ENCODE data around the gene FOXP1.

DNA sequence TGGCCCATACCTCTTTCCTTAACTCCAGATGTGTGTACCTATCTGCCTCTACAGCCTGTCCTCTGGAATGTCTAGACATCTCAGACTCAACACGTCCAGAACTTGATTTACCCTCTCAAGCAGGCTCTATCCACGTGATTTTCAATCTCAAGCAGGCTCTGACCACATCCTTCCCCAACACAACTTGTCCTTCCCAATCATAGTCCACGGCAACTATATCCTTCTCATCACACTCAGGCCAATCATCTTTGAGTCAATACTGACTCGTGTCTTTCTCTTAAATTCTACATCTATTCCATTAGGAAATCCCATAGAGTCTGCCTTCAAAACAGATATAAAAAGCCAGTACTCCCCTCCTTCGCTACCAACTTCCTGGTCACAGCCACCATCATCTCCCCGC lies 70.4 kb downstream of the FOXP1 start:
- TF ChIP-seq, protein P1, sequence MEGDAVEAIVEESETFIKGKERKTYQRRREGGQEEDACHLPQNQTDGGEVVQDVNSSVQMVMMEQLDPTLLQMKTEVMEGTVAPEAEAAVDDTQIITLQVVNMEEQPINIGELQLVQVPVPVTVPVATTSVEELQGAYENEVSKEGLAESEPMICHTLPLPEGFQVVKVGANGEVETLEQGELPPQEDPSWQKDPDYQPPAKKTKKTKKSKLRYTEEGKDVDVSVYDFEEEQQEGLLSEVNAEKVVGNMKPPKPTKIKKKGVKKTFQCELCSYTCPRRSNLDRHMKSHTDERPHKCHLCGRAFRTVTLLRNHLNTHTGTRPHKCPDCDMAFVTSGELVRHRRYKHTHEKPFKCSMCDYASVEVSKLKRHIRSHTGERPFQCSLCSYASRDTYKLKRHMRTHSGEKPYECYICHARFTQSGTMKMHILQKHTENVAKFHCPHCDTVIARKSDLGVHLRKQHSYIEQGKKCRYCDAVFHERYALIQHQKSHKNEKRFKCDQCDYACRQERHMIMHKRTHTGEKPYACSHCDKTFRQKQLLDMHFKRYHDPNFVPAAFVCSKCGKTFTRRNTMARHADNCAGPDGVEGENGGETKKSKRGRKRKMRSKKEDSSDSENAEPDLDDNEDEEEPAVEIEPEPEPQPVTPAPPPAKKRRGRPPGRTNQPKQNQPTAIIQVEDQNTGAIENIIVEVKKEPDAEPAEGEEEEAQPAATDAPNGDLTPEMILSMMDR (IDR thresholded peaks at IDR 0.05; ENCODE audit: low read depth, low read length, missing input control), result no peak
- TF ChIP-seq, protein P2, sequence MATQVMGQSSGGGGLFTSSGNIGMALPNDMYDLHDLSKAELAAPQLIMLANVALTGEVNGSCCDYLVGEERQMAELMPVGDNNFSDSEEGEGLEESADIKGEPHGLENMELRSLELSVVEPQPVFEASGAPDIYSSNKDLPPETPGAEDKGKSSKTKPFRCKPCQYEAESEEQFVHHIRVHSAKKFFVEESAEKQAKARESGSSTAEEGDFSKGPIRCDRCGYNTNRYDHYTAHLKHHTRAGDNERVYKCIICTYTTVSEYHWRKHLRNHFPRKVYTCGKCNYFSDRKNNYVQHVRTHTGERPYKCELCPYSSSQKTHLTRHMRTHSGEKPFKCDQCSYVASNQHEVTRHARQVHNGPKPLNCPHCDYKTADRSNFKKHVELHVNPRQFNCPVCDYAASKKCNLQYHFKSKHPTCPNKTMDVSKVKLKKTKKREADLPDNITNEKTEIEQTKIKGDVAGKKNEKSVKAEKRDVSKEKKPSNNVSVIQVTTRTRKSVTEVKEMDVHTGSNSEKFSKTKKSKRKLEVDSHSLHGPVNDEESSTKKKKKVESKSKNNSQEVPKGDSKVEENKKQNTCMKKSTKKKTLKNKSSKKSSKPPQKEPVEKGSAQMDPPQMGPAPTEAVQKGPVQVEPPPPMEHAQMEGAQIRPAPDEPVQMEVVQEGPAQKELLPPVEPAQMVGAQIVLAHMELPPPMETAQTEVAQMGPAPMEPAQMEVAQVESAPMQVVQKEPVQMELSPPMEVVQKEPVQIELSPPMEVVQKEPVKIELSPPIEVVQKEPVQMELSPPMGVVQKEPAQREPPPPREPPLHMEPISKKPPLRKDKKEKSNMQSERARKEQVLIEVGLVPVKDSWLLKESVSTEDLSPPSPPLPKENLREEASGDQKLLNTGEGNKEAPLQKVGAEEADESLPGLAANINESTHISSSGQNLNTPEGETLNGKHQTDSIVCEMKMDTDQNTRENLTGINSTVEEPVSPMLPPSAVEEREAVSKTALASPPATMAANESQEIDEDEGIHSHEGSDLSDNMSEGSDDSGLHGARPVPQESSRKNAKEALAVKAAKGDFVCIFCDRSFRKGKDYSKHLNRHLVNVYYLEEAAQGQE (IDR thresholded peaks at IDR 0.05), result no peak
- TF ChIP-seq EGR1 (IDR thresholded peaks at IDR 0.05; ENCODE audit: low read depth in 2 of 2), result no peak
- TF ChIP-seq RAD21 (IDR thresholded peaks at IDR 0.05), result no peak
- no peak for TF ChIP-seq GABPA (IDR thresholded peaks at IDR 0.05 in 1 of 2, conservative IDR thresholded peaks at IDR 0.05 in 1 of 2)
- no peak for TF ChIP-seq RXRA (IDR thresholded peaks at IDR 0.05)
- TF ChIP-seq, protein P3, sequence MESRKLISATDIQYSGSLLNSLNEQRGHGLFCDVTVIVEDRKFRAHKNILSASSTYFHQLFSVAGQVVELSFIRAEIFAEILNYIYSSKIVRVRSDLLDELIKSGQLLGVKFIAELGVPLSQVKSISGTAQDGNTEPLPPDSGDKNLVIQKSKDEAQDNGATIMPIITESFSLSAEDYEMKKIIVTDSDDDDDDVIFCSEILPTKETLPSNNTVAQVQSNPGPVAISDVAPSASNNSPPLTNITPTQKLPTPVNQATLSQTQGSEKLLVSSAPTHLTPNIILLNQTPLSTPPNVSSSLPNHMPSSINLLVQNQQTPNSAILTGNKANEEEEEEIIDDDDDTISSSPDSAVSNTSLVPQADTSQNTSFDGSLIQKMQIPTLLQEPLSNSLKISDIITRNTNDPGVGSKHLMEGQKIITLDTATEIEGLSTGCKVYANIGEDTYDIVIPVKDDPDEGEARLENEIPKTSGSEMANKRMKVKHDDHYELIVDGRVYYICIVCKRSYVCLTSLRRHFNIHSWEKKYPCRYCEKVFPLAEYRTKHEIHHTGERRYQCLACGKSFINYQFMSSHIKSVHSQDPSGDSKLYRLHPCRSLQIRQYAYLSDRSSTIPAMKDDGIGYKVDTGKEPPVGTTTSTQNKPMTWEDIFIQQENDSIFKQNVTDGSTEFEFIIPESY (IDR thresholded peaks at IDR 0.05), result no peak
- TF ChIP-seq FOXA1 (IDR thresholded peaks at IDR 0.05), result no peak
- no peak for TF ChIP-seq YY1 (IDR thresholded peaks at IDR 0.05)
- TF ChIP-seq HNF4A (conservative IDR thresholded peaks at IDR 0.05), result no peak
